Measurements from ENCODE around the gene CTIF. TPM values are rescaled to one million over a fixed set of nuclear protein-coding genes. Genes with fewer than 3 reads are reported as not detected.

CTIF gene
- total RNA-seq, 2 experiments from 2014 or later: 0.06 to 0.38 TPM

DNA sequence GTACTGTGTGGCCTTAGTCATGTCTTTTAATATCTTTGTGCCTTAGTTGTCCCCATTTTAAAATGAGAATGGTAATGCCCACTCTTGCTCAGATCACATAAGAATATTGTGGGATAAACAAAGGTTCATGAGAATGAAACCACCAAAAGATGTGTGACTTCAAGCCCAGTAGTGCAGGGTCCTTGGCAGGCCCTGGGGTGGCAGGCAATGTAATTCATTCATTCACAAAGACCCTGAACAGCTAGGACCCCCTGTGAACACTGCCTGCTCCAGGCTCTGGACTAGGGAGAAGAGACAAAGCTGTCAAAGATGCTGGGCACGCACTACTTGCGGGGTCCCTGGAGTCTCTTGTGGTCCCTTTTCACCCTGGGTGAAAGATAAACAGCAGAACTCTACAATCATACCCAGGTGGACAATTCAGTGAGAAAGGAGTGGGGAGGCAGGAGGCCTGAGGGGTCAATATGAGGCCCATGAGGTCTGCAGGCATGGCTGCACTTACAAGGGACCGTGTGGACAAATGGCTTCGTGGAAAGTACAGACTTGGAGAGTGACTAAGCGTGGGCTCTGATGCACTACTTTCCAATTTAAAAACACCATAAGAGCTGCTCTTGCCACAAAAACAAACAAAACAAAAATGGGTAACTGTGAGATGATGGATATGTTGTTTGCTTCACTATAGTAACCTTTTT, 275.8 kb downstream of the CTIF start:
- Histone ChIP-seq H3K9me2 (ENCODE audit: insufficient read depth, low read length) (no peaks in the 10 kb centered on the region), H2AFZ (ENCODE audit: low read length) (peak overlapping the region; percentile 58; the same call in 1 of the 2 replicates), H3K4me3 (ENCODE audit: low read depth, low read length, poor library complexity, severe bottlenecking) (no peak overlapping the region), H3K9me3 (ENCODE audit: low read length) (no peaks in the 10 kb centered on the region), H3K27ac (ENCODE audit: low read depth, low read length, poor library complexity, severe bottlenecking) (no peak overlapping the region), H3K4me2 (ENCODE audit: low read length) (no peak overlapping the region), H4K20me1 (ENCODE audit: insufficient read depth, low read length) (no peaks in the 10 kb centered on the region), H3K79me2 (ENCODE audit: insufficient read depth, low read depth, low read length) (no peaks in the 10 kb centered on the region), H3K4me1 (ENCODE audit: insufficient read depth, low read length, poor library complexity, severe bottlenecking) (peaks cover 41% of the 10 kb centered on the region), H3K36me3 (ENCODE audit: insufficient read depth, low read length) (no peaks in the 10 kb centered on the region)
- intact Hi-C loops (cut with micrococcal nuclease; ENCODE audit: unreplicated experiment): no loop called here
- ChIA-PET POLR2A (no interaction called here), CTCF (ENCODE audit: unreplicated experiment) (interaction anchor here (1.3 kb wide), 1 partner anchor 29 kb away, joined by 3 read pairs; no protein-coding TSS in a partner anchor)
- TF ChIP-seq, protein P1, sequence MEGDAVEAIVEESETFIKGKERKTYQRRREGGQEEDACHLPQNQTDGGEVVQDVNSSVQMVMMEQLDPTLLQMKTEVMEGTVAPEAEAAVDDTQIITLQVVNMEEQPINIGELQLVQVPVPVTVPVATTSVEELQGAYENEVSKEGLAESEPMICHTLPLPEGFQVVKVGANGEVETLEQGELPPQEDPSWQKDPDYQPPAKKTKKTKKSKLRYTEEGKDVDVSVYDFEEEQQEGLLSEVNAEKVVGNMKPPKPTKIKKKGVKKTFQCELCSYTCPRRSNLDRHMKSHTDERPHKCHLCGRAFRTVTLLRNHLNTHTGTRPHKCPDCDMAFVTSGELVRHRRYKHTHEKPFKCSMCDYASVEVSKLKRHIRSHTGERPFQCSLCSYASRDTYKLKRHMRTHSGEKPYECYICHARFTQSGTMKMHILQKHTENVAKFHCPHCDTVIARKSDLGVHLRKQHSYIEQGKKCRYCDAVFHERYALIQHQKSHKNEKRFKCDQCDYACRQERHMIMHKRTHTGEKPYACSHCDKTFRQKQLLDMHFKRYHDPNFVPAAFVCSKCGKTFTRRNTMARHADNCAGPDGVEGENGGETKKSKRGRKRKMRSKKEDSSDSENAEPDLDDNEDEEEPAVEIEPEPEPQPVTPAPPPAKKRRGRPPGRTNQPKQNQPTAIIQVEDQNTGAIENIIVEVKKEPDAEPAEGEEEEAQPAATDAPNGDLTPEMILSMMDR (conservative IDR thresholded peaks at IDR 0.05; ENCODE audit: low read length): no peak
- TF ChIP-seq EZH2phosphoT487 (IDR thresholded peaks at IDR 0.05; ENCODE audit: borderline replicate concordance, low read depth, low read length): no peak
- no TSS peak for BruUV-seq (replicated peaks)
- no peak for DNase-seq (ENCODE audit: low spot score)

DNA sequence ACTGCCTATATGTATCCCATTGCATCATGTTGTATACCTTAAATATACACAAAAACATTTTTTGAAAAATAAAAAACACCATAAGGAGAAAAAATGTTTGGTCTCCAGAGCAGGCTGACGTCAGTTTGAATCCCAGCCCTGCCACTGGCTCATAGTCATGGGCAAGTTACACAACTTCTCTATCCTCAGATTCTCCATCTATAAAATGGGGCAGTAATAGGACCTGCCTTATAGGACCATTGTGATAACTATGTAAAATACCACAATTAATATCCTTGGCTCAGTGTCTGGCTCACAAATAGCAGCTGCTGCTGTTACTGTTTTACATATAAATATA, 276.3 kb downstream of the CTIF start:
- no peak overlapping the region for H3K4me2 ChIP-seq (ENCODE audit: low read length)
- H4K20me1 ChIP-seq (ENCODE audit: insufficient read depth, low read length): no peaks in the 10 kb centered on the region
- TF ChIP-seq, protein P1 (conservative IDR thresholded peaks at IDR 0.05; ENCODE audit: low read length): no peak
- no peak for TF ChIP-seq EZH2phosphoT487 (IDR thresholded peaks at IDR 0.05; ENCODE audit: borderline replicate concordance, low read depth, low read length)
- H3K9me3 ChIP-seq (ENCODE audit: low read length): no peaks in the 10 kb centered on the region
- no peak for DNase-seq (ENCODE audit: low spot score)
- ChIA-PET CTCF (ENCODE audit: unreplicated experiment) (no interaction called here), POLR2A (no interaction called here)
- H3K9me2 ChIP-seq (ENCODE audit: insufficient read depth, low read length): no peaks in the 10 kb centered on the region
- H3K4me3 ChIP-seq (ENCODE audit: low read depth, low read length, poor library complexity, severe bottlenecking): no peak overlapping the region
- intact Hi-C loops (cut with micrococcal nuclease; ENCODE audit: unreplicated experiment): no loop called here
- no peak overlapping the region for H2AFZ ChIP-seq (ENCODE audit: low read length)
- H3K4me1 ChIP-seq (ENCODE audit: insufficient read depth, low read length, poor library complexity, severe bottlenecking): peaks cover 41% of the 10 kb centered on the region
- no peaks in the 10 kb centered on the region for H3K36me3 ChIP-seq (ENCODE audit: insufficient read depth, low read length)
- BruUV-seq (replicated peaks): no TSS peak
- H3K79me2 ChIP-seq (ENCODE audit: insufficient read depth, low read depth, low read length): no peaks in the 10 kb centered on the region
- no peak overlapping the region for H3K27ac ChIP-seq (ENCODE audit: low read depth, low read length, poor library complexity, severe bottlenecking)

DNA sequence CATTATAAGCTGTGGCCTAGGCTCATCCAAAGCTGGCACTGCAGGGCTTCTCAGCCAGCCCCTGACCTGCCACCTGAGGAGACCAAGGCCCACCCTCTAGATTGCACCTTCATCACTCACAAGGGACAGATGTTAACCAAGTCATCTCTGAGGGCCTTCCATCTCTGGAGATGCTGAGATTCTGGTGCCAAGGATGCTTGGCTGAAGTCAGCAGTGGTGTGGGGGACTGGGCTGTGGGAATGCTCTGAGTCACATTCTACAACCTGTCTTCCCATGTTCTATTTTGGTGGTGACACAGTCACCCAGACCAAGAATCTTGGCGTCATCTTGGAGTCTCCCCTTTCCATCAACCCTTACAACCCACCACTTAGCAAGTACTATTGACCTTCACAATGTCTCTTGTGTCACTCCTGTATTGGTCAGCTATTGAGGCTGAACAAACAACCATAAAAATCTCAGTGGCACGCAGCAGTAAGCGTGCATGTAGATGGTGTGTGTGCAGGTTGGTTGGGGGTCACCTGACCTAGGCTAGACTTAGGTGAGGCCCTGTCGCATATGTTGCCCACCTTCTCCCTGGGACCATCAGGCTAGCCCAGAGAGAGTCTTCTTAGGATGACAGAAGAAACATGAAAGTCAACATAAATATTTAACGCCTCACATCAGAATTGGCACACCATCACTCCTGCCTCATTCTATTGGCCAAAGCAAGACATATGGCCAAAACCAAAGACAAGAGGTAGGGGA, 276.9 kb downstream of the CTIF start:
- Histone ChIP-seq H3K27ac (ENCODE audit: low read depth, low read length, poor library complexity, severe bottlenecking) (no peak overlapping the region), H3K4me1 (ENCODE audit: insufficient read depth, low read length, poor library complexity, severe bottlenecking) (peaks cover 39% of the 10 kb centered on the region), H4K20me1 (ENCODE audit: insufficient read depth, low read length) (no peaks in the 10 kb centered on the region)

More for the DNA sequence above, 276.9 kb downstream of the CTIF start:
- Histone ChIP-seq H3K9me2 (ENCODE audit: insufficient read depth, low read length) (no peaks in the 10 kb centered on the region), H3K36me3 (ENCODE audit: insufficient read depth, low read length) (no peaks in the 10 kb centered on the region), H3K79me2 (ENCODE audit: insufficient read depth, low read depth, low read length) (no peaks in the 10 kb centered on the region), H3K9me3 (ENCODE audit: low read length) (no peaks in the 10 kb centered on the region), H3K4me3 (ENCODE audit: low read depth, low read length, poor library complexity, severe bottlenecking) (no peak overlapping the region), H2AFZ (ENCODE audit: low read length) (no peak overlapping the region), H3K4me2 (ENCODE audit: low read length) (no peak overlapping the region)
- DNase-seq (ENCODE audit: low spot score): no peak
- CTCF ChIA-PET (ENCODE audit: unreplicated experiment): no interaction called here
- POLR2A ChIA-PET: no interaction called here
- TF ChIP-seq, protein P1 (conservative IDR thresholded peaks at IDR 0.05; ENCODE audit: low read length): no peak
- no peak for TF ChIP-seq EZH2phosphoT487 (IDR thresholded peaks at IDR 0.05; ENCODE audit: borderline replicate concordance, low read depth, low read length)
- intact Hi-C loops (cut with micrococcal nuclease; ENCODE audit: unreplicated experiment): no loop called here
- BruUV-seq (replicated peaks): no TSS peak

Data from OCI-LY7 (cell line).